Upper lobe of right lung (tissue), 1 donor: ENCODE data around the gene PPARGC1A. TPM values are rescaled to one million over a fixed set of nuclear protein-coding genes. Genes with fewer than 3 reads are reported as not detected.

Experiments used
- ATAC-seq: fragments of 200-7000 bp; cut with Tn5 transposase; one replicate; pipeline ENCODE4 v1.9.1; 2020; ENCODE audit warnings: mild to moderate bottlenecking, moderate library complexity
- DNase-seq: peaks from one replicate; pipeline ENCODE4 v3.0.0-alpha.2; 2020
- H3K27ac ChIP-seq: fragments of 200-600 bp; one replicate; pipeline ENCODE4 v1.8.0; 2022
- H3K27me3 ChIP-seq: fragments of 200-600 bp; one replicate; pipeline ENCODE4 v1.8.0; 2022; ENCODE audit warnings: mild to moderate bottlenecking
- H3K36me3 ChIP-seq: fragments of 200-600 bp; one replicate; pipeline ENCODE4 v1.8.0; 2022
- H3K4me1 ChIP-seq: fragments of 200-600 bp; one replicate; pipeline ENCODE4 v1.8.0; 2022
- H3K4me3 ChIP-seq: fragments of 200-600 bp; one replicate; pipeline ENCODE4 v1.8.0; 2022; ENCODE audit warnings: mild to moderate bottlenecking
- H3K9me3 ChIP-seq: fragments of 200-600 bp; one replicate; pipeline ENCODE4 v1.8.0; 2022
- CTCF ChIP-seq: fragments of 200-600 bp; IDR thresholded peaks from one replicate; pipeline ENCODE4 v1.8.0; 2022; ENCODE audit warnings: antibody characterized with exemption
- intact Hi-C: fragments of 100-400 bp; cut with DNase I; formaldehyde crosslinking; loops from one replicate; pipeline ENCODE4 v1.11.0; 2022
- total RNA-seq: library from RNA; stranded (reverse); fragmentation: NEBNext Ultra II Directional; extraction: Animal tissue kit (Norgen Biotek cat#: 25700); gene quantifications from one replicate; pipeline ENCODE4 v1.2.1, GENCODE V29; 2021
- donor health status: DM: no; HTN: yes; CAD: no; lungs with severe emphysema.

Gene PPARGC1A
- total RNA-seq, 1 donor from 2014 or later: 14.2 TPM

- intact Hi-C loops: no loop called here
- H3K27ac ChIP-seq: no peak overlapping the region
- DNase-seq (no peak), ATAC-seq (no peak)
- H3K27me3 ChIP-seq: no peaks in the 10 kb centered on the region
- H3K9me3 ChIP-seq: no peaks in the 10 kb centered on the region
- no peaks in the 10 kb centered on the region for H3K36me3 ChIP-seq
- no peak overlapping the region for H3K4me3 ChIP-seq
- no peak for TF ChIP-seq CTCF
- no peaks in the 10 kb centered on the region for H3K4me1 ChIP-seq
Observed at GRCh38 chr4:23779839-23780238, 110.0 kb downstream of the PPARGC1A start.

GRCh38 chr4:23779422-23779821, 110.4 kb downstream of the PPARGC1A start:
- intact Hi-C loops: no loop called here
- Histone ChIP-seq H3K36me3 (no peaks in the 10 kb centered on the region), H3K9me3 (no peaks in the 10 kb centered on the region), H3K4me1 (no peaks in the 10 kb centered on the region), H3K4me3 (no peak overlapping the region), H3K27me3 (no peaks in the 10 kb centered on the region), H3K27ac (no peak overlapping the region)
- no peak for DNase-seq
- no peak for ATAC-seq
- TF ChIP-seq CTCF: no peak

DNA sequence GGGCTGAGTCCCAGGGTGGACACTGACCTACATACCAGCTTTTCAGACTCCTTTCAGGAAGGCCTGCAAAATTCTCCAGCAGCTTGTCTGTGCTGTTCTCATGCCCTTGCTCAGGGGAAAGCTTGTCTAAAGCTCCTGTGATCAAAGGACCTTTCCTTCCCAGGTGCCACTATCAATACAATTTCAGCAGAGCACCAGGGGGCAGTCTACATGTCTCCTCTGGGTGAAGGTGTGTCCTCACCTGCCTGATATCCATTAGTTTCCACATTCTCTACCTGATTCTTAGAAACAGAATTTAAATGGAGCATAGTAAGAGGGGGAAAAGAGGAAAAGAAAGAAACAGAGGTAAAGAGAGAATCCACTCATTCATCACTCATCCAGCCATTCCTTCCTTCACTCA, 114.2 kb downstream of the PPARGC1A start:
- peak; percentile 54 for ATAC-seq
- Histone ChIP-seq H3K4me3 (no peak overlapping the region), H3K36me3 (no peaks in the 10 kb centered on the region), H3K4me1 (no peaks in the 10 kb centered on the region), H3K27me3 (no peaks in the 10 kb centered on the region), H3K27ac (no peak overlapping the region), H3K9me3 (no peaks in the 10 kb centered on the region)
- DNase-seq: no peak
- intact Hi-C loops: no loop called here
- TF ChIP-seq CTCF: peak; percentile 11

DNA sequence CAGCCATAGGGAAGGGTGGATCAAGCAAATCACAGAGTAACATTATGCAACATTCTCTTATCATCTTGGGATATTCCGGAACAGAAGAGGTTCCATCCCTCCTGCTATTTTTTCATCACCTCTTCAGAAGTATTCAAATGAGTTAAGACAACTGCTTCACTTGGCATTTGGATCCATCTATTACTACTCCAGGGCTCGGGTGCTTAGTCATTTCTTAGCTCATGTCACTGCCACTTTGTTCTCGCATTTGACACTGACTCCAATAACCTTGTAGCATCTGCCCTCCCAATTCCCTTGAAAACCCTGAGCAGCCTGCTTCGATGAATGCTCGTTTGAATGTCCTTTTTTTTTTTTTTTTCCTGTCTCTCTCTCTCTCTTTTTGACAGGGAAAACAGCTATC, 114.9 kb downstream of the PPARGC1A start:
- DNase-seq: no peak
- H3K9me3 ChIP-seq: no peaks in the 10 kb centered on the region
- H3K4me1 ChIP-seq: no peaks in the 10 kb centered on the region
- no peak overlapping the region for H3K4me3 ChIP-seq
- TF ChIP-seq CTCF: no peak
- no peaks in the 10 kb centered on the region for H3K27me3 ChIP-seq
- ATAC-seq: no peak
- H3K36me3 ChIP-seq: no peaks in the 10 kb centered on the region
- H3K27ac ChIP-seq: no peak overlapping the region
- intact Hi-C loops: no loop called here

GRCh38 chr4:23773884-23774636, 115.8 kb downstream of the PPARGC1A start:
- Histone ChIP-seq H3K27me3 (no peaks in the 10 kb centered on the region), H3K9me3 (no peaks in the 10 kb centered on the region), H3K36me3 (no peaks in the 10 kb centered on the region), H3K27ac (no peak overlapping the region), H3K4me3 (no peak overlapping the region), H3K4me1 (no peaks in the 10 kb centered on the region)
- ATAC-seq (no peak), DNase-seq (no peak)
- no peak for TF ChIP-seq CTCF
- intact Hi-C loops: no loop called here

GRCh38 chr4:23770011-23770410, 119.8 kb downstream of the PPARGC1A start:
- H3K4me1 ChIP-seq: no peaks in the 10 kb centered on the region
- no peak overlapping the region for H3K4me3 ChIP-seq
- no peaks in the 10 kb centered on the region for H3K36me3 ChIP-seq
- TF ChIP-seq CTCF: no peak
- H3K9me3 ChIP-seq: no peaks in the 10 kb centered on the region
- DNase-seq (no peak), ATAC-seq (no peak)
- intact Hi-C loops: no loop called here
- no peak overlapping the region for H3K27ac ChIP-seq
- no peaks in the 10 kb centered on the region for H3K27me3 ChIP-seq
